ENCODE data around the gene NBR1.
"Not testable (repeated sequence)": the region's sequence is repeated elsewhere in the genome, so short reads cannot be mapped to it uniquely, and the experiment has no call there.

The NBR1 gene, protein sequence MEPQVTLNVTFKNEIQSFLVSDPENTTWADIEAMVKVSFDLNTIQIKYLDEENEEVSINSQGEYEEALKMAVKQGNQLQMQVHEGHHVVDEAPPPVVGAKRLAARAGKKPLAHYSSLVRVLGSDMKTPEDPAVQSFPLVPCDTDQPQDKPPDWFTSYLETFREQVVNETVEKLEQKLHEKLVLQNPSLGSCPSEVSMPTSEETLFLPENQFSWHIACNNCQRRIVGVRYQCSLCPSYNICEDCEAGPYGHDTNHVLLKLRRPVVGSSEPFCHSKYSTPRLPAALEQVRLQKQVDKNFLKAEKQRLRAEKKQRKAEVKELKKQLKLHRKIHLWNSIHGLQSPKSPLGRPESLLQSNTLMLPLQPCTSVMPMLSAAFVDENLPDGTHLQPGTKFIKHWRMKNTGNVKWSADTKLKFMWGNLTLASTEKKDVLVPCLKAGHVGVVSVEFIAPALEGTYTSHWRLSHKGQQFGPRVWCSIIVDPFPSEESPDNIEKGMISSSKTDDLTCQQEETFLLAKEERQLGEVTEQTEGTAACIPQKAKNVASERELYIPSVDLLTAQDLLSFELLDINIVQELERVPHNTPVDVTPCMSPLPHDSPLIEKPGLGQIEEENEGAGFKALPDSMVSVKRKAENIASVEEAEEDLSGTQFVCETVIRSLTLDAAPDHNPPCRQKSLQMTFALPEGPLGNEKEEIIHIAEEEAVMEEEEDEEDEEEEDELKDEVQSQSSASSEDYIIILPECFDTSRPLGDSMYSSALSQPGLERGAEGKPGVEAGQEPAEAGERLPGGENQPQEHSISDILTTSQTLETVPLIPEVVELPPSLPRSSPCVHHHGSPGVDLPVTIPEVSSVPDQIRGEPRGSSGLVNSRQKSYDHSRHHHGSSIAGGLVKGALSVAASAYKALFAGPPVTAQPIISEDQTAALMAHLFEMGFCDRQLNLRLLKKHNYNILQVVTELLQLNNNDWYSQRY

DNA sequence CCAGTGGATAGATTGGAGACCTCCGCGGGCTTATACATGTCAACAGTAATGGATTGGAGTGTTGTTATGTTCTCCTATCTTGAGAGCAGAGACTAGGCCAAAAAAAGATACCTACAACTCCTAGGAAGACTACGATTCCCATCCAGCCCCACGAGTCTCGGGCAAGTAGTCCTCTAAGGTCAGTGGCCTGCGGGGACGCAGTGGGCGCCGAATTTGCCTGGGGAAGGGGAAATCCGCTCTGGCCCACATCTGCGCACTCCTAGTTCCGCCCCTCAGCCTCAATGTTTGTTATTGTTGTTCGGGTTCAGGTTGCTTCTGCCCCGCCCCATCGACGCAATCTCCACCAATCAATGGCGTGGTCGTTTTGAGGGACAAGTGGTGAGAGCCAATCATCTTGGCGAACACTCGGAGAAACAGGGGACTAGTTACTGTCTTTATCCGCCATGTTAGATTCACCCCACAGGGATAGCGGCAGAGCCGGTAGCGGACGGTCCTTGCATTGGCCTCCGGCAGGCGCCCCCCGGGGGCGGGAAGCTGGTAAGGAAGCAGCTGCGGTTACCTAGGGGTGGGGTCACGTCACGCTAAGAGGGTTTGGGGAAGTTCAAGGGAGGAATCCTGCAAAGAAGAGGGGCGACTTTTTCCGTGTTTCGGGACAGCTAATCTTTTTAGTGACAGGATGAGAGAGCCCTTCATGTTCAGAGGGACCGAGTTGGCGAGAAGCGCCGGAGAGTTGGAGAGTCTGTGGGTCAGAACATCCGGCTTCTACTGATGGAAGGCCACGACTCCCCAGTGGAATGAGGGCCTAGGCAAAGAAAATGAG lies at the start of gene NBR1:
Gene NBR1, plus strand, starts transcription at position 449 of the 820 bp plus-strand sequence. CDS start 4,586 bp downstream, outside the sequence.
- peak; percentile 78 to 98 (median 95) for DNase-seq

- DNase-seq, result peak; percentile 18 to 96 (median 80)
Measured at GRCh38 chr17:43125133-43125966, 45.7 kb upstream of the NBR1 start, which contains the start of gene BRCA1. Gene BRCA1, minus strand, starts transcription at chr17:43125364. Its CDS starts 1,268 bp downstream, at chr17:43124096.

GRCh38 chr17:43125967-43126910 lies 44.8 kb upstream of the NBR1 start:
- DNase-seq, result no peak

DNA sequence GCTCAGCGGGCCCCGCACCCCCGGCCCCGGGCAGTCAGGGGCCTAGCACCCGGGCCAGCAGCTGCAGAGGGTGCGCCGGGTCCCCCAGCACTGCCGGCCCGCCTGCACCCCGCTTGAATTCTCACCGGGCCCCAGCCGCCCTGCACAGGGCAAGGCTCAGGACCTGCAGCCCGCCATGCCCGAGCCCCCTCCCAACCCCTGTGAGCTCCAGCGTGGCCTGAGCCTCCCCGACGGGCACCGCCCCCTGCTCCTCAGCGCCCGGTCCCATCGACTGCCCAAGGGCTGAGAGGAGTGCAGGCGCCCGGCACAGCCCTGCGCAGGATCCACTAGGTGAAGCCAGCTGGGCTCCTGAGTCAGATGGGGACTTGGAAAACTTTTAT lies 44.1 kb upstream of the NBR1 start:
- no peak for DNase-seq

GRCh38 chr17:43127333-43127876 lies 43.6 kb upstream of the NBR1 start:
- DNase-seq, result not testable (repeated sequence)

DNA sequence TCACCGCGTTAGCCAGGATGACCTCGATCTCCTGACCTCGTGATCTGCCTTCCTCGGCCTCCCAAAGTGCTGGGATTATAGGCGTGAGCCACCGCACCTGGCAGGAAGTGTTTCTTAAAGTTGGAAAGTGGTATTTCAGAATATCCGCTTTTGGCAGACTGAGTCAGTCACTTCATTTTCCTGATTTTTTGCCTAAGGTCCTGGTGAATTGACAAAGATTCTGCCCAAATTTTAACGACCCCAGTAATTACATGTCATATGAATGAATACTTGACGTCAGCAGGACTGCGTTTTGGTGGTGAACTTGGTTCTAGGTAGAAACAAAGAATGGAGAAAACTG lies 41.4 kb upstream of the NBR1 start:
- no peak for DNase-seq

DNA sequence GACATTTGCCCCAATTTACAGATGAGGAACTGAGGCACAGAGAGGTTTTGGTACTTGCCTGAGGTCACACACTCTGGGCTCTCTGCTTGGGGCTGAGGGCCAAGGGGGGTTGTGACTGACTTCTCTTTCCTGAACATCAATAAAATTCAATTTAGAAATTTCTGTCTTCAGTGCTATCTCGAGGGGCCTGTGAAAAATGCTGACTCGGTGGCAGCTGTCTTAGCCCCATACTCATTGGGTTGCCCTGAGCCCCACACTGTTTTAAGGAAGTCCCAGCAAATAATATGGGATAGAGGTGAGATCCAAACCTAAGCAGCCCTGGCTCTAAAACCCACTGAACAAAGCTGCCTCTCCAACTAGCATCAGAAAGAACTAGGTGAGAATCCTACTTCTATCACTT lies 38.9 kb upstream of the NBR1 start:
- DNase-seq, result no peak

DNA sequence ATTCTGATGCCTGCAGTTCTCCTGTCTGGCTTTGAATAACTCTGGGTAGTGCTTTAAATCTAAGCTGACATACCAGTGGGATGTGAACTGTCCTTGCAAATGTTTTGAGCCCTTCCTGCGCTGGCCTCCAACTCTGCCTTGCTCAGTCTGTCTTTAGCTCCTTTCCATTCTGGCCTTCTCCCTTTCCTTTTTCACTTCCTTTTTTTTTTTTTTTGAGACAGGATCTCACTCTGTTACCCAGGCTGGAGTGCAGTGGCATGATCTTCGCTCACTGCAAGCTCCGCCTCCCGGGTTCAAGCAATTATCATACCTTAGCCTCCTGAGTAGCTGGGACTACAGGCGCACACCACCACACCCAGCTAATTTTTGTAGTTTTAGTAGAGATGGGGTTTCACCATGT lies 37.6 kb upstream of the NBR1 start:
- DNase-seq, result not testable (repeated sequence)

- DNase-seq, result no peak
Measured at GRCh38 chr17:43134774-43135453, 36.1 kb upstream of the NBR1 start.

- no peak for DNase-seq
Measured at GRCh38 chr17:43135454-43135819, 35.6 kb upstream of the NBR1 start.

DNA sequence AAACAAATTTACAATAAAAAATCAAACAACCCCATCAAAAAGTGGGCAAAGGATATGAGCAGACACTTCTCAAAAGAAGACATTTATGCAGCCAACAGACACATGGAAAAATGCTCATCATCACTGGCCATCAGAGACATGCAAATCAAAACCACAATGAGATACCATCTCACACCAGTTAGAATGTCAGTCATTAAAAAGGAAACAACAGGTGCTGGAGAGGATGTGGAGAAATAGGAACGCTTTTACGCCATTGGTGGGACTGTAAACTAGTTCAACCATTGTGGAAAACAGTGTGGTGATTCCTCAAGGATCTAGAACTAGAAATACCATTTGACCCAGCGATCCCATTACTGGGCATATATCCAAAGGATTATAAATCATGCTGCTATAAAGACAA lies 34.4 kb upstream of the NBR1 start:
- not testable (repeated sequence) for DNase-seq

DNA sequence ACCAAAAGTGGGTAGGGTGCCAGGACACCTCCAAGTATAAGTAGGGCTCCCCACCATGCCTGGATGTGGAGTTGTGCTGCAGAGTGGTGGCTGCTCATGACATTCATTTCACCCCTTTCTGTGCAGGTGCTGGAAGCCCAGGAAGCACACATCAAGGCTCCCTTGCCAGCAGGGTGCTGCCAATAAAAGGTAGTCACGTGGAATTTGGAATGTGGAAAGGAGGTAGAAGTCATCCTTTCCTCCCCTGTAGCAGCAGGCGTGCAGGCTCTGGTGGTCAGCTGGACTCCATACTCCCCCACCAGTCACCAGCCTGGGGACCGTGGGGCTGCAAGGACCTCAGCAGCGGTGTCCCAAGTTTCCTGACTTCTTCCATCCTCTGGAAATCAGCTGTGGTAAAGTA lies 32.5 kb upstream of the NBR1 start:
- DNase-seq, result not testable (repeated sequence)

- no peak for DNase-seq
Measured at GRCh38 chr17:43140396-43141332, 30.4 kb upstream of the NBR1 start.

DNA sequence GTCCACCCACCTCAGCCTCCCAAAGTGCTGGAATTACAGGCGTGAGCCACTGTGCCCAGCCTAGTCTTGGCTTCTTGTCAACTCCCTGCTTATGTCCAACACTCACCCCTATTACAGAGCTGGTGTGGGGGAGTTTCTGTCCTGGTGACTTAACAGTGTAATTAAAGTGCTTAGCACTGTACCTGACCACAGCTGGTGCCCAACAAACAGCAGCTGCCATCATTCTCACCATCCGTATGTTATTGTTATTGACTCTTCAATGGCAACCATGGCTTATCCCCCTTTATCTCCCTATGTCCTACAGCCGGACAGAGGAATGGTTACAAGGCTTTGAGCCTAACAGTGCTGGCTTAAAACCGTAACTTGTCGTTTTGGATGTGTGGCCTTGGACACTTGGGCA lies 28.9 kb upstream of the NBR1 start:
- DNase-seq, result no peak

- no peak for DNase-seq
Measured at GRCh38 chr17:43143201-43143600, 27.8 kb upstream of the NBR1 start.

DNA sequence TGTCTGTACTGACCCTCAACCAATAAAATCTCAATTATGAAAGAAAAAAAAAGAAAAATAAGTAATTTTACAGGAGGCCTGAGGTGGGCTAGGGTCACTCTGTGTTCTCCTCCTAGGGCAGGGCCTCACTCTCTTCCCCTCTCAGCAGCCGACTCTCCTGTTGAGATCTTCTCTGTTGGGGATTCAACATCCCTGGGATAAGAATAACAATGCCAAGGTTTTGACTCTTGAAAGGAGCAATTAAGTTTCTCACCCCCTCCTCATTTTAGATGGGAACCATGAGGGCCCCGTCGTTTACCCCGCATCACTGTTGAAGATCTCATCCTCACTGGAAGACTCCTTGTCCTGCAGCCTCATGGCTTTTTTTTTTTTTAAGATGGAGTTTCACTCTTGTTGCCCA lies 24.4 kb upstream of the NBR1 start:
- DNase-seq, result no peak

DNA sequence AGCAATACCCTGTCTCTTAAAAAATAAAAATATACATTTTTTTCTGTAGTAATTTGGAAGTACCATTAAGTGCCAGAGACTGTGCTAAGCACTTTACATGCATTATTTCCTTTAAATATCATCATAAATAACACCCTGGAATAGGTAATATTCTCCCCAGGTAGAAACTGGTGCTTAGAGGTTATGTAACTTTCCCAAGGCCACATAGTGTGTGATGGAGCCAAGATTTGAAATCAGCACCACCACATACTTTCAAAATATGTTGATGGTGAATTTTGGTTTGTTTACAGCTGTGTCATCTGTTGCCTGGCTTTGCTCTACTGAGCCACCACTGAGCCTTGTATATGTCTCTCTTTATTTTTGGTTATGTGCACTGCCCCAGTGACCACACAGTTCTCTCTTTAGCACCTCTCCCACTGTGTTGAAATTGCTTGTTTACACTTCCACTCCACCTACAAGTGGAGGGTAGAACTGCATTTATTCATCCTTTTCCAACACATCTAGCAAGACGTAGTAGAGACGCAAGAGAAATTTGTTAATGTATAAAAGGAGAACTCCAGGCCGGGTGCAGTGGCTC lies 19.0 kb upstream of the NBR1 start:
- DNase-seq, result no peak

Measured in nucleus accumbens (tissue), 56 donors.